GM08714 (cell line): ENCODE measurements around the gene PEX10.

Source experiments
- H3K4me3 ChIP-seq: fragments of 200-500 bp; sonication (Bioruptor generic); 2 replicates; pipeline ENCODE4 v1.5.1; 2014; ENCODE audit warnings: mild to moderate bottlenecking, low read length, inconsistent platforms
- ZNF274 ChIP-seq: IDR thresholded peaks from 2 replicates; pipeline ENCODE4 v1.6.1; 2012; ENCODE audit warnings: mild to moderate bottlenecking, low read depth, low read length

The PEX10 gene

DNA sequence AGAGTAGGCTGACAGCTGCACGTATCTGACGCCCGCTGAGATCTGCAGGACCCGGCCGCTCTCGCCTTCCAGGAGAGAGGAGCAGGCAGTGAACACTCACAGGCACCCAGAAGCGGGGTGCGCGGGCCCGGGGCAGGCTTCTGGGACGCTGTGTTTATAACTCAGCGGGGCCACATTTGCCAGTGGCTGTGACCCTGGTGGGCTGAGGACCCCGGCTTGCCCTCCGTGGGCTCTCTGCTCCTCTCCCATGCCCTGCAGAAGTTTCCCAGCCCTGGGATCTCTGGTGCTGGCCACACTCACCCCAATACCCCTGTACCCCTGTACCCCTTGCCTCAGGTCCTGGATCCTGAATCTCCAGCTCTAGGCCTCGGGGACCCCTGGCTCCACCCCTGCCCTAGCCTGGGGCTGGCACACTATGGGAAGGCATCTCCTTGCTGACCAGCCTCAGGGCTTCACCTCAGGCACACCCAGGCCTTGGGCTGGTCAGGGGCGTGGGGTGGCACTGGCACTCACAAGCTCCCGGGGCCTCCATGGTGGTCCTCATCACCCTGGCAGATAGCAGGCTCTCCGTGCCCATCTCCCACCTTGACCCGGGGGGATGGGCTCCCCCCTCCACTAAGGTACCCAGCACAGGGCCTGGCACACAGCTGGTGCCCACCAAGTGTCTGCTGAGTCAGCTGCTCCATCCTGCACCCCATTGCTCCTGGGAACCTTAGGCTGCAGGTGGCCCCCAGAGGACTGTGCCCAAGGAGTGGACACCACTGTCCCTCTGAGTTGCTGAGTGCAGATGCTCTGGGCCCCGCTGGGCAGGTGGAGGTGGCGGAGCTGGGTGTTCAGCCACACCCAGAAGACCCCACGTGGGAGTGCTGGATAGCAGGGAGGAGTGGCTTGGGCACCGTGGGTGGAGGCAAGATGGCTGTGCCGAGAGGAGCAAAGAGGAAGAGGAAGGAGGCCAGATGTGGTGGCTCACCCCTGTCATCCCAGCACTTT lies 53.4 kb downstream of the PEX10 start:
- H3K4me3 ChIP-seq: no peak overlapping the region
- no peak for TF ChIP-seq ZNF274

DNA sequence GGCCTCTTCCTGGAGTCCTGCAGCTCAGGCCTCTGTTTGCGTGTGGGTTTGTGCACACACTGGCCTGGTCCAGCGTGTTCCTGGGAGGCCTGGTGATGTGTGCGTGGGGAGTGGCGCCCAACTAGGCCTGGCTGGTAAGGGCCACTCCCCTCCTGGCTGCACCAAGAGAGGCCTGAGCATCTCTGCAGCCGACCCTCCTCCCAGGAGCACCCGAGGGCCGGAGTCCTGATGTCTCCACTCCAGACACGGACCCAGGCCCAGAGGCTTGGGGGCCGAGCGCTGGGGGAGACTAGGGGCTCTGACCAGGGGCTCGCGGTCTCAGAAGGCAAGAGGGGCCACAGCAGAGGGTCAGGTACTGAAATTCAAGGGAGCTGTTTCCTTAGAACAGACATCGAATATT lies 54.3 kb downstream of the PEX10 start:
- TF ChIP-seq ZNF274: no peak
- no peak overlapping the region for H3K4me3 ChIP-seq

DNA sequence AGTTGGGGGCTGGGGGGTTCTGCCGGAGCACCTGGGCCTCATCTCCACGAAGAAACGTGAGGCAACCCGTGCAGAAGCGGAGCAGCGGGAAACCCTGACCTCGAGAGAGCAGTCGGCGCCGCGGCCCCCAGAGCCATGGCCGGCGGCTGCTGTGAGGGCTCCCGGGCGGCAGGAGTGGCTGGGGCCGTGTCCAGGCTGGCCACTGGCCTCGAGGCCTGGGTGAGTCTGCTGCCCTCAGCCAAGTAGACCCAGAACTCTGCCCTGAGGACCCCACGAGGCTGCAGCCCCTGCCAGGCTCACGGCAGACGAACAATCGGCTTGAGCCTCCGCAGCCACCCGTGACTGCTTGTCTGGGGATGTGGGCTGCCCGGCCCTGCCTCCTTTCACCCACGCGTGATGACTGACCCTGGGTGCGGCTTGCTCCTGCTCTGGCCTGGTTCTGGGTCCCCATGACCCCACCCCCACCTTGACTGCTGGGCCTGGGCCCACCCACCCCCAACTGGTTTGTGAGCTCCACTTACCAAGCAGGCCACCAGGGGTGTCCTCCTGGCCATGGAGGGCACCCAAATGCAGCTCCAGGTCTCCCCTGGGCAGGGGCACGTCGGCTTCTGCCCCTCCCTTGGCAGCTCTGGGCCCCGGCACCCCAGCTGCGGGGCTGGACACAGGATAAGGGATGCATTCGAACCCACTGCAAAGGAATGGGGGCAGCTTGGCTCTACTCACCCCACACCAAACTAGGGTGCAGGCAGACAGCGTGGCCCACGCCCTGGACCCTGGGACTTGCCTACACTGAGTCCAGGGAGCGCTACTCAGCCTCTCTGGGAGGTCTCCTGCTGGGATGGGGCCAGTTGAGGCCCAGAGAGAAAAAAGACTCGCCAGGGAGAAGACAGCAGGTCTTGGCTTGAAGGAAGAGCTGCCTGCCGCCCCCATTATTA lies 55.2 kb downstream of the PEX10 start:
- no peak for TF ChIP-seq ZNF274
- H3K4me3 ChIP-seq: no peak overlapping the region

DNA sequence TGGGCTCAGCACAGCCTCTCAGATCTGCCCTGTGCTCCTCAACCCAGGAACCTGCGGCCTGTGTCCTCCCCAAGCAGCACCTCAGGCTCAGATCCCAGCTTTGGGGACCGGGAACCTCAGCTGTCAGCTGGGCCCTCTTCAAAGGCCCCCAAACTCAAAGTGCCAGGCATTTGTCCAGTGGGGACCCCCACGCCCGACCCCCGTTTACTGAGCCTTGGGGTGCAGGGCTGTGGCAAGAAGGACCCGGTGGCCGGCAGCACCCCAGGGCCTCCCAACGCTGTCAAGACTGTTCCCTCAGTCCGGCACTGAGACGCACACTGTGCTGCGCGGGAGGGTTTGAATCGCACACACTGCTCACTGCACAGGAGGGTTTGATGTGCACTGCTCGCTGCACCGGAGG lies 56.0 kb downstream of the PEX10 start:
- TF ChIP-seq ZNF274: no peak
- no peak overlapping the region for H3K4me3 ChIP-seq

DNA sequence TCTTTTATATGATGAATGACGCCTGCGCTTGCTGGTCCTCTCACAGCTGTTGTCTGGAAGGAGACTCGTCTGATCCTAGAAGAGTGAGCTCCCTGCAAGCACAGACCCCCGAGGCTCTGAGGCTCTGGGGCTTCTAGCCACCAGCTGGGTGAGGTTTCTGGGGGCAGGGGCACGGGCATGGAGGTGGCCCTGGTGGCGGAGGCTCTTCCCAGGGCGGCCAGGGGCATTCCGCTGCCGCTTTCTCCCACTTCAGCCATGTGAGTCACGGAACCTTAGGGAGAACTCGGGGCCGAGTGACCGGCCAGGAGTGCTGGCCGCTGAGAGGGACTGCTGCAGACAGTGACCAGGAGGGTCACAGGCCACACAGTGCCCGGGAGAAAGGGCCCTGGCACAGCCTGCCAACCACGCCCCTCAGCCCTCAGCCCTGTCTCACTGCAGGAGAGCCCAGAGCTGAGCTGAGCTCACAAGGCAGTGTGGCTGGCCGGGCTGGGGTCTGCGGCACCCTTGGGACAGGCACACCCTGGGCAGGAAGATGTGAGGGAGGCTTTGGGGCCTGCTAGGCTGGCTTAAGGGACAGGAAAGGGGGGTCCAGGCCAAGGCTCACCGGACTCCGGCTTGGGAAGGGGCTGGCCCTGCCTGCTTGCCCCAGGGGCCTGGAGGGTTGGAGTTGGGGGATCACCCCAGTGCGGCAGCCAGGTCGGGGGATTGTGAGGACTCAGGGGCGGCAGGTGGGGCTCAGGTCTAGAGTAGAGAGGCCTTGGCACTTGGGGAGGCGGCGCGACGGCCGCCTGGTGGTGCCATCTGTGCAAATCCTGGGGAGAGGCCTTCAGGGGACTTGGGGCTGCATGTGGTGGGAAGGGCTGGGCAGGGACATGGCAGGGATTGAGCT lies 56.7 kb downstream of the PEX10 start:
- H3K4me3 ChIP-seq: no peak overlapping the region
- no peak for TF ChIP-seq ZNF274

DNA sequence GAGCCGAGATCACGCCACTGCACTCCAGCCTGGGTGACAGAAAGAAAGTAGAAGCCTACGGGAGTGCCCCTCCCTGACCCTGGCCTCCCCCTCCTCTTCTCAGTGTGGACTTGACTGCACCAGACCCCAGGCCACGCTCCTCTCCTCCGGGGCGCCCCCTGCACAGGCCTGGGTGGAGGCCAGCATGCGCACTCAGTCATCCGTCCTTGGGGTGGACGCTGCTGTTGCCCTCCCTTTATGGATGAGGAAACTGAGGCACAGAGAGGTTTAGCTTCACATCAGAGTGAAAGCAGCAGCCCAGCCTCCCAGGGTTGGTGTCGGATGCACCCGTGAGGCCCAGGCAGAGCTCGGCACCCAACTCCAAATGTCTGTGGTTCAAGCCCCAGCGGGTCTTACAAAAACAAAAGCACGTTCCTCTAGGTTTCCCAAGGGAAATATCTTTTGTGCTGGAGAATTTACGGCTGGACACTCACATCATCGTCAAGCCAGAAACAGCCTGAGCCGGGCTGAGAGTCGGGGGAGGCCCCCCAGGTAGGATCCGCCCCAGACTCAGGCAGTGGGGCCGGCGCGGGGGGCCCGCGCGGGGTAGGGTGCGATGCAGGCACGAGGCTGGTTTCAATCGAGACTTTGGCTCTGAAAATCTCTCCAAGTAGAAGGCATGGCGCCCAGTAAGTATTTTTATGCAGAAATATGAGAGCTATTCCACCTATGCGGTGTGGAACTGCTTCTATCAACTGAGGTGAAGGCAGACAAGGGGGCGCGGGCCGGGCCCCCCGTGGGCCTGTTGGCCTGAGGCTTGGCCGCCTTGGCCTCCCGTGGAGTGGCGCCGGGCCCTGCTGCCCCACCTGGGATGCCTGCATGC lies 57.6 kb downstream of the PEX10 start:
- H3K4me3 ChIP-seq: no peak overlapping the region
- TF ChIP-seq ZNF274: no peak
